HCEC 1CT (cell line): ENCODE data around the gene F12.

Experiments used
- DNase-seq: peaks from one replicate; pipeline ENCODE4 v3.0.0-alpha.2; 2017

The F12 gene

DNA sequence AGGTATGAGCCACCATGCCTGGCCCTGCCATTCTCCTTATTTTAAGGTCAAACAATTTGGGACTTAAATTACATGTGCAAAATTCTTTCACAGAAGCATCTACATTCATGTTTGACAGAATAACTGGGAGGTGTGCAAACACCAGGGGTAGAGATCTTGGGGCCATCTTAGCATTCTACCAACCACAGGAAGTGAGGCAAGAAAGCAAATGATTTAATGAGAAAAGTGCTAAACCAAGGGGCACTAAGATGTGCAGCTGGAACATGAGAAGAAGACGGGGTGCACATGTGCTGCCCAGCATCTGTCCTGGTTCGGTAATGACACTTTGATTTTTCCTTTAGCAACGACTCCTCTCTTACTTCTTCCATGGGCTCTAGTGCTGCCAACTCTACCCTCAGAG is 1.2 kb upstream of the F12 start:
- no peak for DNase-seq

DNA sequence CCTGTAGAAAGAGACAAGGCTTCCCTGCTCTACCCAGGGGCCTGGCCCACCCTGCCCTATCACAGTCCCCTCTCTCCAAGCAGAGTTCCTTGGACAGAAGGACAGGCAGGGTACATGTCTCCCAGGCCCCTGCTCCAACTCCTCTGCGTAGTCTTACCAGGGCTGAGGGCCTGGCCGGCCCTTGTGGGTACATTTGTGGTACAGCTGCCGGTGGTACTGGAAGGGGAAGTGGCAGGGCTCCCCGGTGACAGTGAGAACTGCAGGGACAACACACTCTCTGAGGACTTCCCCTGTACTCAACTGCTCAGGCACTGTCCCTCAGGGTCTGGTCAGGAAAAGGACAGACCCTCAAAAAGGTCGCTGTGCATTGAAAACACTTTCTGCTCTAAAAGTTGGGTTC is 3.6 kb downstream of the F12 start:
- DNase-seq = no peak

GRCh38 chr5:177405312-177405711 is 4.1 kb downstream of the F12 start:
- no peak for DNase-seq

- DNase-seq = no peak
These were observed 4.7 kb downstream of the F12 start for GRCh38 chr5:177404641-177405179.

DNA sequence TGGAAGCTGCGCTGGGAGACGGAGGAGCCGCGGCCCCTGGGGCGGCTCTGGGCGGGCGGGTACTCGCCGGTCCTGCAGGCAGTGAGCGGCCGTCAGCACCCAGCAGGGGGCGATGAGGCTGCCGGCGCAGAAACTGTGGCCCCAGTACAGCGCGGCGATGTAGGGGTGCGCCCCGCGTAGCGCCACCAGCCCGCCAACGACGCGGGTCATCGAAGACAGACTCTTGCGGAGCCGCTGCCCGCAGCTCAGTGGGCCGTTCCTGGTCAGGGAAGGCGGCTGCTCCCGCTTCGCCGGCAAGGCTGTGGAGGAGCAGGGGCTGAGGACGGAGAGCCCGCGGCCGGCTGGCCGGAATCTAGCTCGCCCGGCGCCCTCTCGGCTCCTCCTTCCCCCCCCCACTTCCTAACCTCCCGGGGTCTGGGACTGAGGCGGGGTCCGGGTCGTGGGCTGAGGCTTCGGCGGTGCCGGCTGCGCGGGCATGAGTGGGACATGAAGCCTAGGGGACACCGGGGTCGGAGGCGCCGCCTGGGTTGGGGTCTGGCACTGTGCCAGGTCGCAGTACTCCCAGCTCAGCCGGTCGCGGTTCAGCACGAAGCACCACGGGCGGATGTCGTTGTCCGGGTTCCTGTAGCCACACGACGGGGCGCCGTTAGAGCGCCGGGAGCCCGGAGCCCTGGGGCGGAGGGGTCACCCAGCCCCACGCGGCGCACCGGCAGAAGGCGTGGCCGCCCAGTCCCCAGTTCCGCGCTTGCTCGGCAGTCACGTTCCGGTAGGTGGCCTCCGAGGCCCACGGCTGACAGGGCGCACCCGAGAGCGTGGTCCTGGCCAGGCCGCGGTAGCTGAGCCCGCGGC is 5.3 kb downstream of the F12 start:
- DNase-seq = peak; percentile 75

DNA sequence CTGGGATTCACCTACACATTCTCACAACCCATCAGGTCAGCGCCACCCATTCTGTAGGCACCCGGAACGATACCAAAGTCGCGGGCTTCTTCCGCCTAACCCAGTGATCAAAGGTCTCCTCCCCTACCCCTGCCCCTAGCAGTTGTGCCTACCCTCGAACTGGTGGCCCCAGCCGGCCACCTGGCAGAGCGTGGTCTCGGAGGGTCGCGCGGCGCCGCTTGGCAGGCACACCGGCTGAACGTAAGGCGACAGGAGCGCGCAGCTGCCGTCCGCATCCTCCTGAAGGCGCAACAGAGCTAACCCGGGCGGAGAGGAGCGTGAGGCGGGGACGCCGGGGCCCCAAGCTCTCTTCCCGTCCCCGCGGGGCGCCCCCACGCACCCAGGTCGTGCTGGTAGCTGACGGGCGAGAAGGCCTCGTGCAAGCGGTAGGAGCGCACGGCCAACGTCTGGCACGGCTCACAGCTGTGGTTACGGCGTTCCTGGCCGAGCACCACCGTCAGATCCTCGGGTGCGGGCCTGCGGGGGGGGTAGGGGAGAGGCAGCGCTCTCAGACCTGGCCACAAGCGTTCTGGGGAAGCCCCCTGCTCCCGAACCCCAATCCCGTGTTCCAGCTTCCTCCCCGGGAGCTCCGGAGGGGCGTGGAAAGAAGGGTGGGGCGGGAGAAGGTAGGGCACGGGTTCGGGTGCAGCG is 6.1 kb downstream of the F12 start:
- DNase-seq = no peak

DNA sequence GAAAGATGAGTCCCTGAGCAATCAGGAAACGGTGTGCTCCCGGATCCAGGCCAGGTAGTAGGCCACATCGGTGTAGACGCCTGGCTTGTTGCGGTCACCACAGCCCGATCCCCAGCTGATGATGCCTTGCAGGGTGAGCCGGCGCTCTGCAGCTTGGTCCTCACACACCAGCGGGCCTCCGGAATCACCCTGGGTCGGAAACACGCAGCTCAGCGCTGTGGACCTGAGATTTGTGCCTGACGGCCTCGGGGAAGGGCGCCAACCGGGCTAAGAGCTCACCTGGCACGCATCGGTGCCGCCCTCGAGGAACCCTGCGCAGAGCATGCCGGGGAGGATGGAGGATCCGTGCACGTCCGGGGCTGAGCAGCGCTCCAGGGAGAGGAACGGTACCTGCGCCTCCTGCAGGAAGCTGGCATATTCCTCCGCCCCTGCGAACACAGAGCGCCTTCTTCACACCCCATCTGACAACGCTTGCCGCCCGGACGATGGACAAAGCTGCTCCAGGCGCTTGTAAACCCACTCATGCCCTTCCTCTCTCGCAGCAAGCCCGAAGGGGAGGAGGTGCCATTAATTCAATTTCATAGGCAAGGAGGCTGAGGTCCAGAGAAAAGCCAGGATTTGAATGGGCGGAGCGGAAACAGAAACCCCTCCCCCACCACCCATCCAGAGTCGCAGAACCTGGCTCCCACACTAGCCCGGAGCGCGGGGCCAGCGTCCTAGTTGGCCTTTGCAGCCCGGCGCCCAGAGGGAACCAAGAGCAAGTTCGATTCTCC is 6.9 kb downstream of the F12 start:
- peak; percentile 38 for DNase-seq

DNA sequence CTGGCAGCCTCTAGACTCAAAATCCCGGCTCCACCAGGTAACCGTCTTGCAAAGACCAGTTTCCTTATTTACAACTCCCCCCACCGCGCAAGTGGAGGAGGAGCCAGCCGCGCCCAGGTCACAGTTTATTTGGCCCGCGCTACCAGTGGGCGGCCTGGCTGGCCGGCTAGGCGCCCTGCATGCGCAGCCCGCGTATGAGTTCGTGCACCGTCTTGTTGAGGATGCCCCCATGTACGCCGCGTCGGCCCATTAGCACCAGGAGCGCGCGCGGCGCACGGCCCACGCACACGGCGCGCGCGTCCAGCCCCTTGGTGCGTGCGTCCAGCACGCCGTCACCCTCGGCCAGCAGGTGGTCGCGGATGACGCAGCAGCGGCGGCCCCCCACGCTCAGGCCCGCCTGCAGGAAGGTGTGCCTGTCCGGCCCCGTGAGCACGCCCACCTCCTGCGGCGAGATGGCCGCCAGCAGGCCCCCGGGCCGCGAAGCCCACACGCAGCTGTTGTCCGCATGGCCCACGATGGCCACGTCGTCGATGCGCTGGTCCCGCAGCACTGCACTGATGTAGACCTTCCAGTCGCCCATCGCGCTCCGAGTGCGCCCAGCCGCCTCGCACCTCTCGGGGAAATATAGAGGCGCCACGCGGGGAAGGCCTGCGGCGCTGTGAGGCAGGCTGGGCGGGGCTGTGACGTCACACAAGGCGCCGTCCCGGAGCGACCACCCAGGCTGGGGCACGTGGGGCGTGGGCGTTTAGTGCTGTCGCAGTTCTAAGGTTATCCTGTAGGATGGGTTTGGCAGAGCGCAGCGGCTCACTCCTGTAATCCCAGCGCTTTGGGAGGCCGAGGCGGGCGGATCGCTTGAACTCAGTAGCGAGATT is 9.1 kb downstream of the F12 start, which contains the start of gene PFN3:
PFN3 (minus strand) TSS at position 665 of the 872 bp plus-strand sequence; CDS start at position 580, 85 bp downstream.
- DNase-seq = no peak

- DNase-seq = no peak
These were observed 11.4 kb downstream of the F12 start for GRCh38 chr5:177397875-177398390.

DNA sequence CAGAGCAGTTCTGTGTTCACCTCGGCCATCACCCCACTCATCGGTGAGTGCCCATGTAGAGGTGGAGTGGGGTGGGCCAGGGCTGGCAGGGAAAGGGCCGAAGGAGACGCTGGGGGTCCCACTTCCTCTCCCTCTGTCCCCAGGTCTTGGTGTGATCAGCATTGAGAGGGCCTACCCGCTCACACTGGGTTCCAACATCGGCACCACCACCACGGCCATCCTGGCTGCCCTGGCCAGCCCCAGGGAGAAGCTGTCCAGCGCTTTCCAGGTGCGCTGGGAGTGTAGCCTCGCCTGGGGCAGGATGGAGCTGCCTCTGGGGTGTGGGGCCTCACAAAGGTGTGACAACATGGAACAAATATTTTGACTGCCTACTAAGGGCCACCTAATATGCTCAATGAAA is 12.6 kb downstream of the F12 start:
- DNase-seq = no peak

DNA sequence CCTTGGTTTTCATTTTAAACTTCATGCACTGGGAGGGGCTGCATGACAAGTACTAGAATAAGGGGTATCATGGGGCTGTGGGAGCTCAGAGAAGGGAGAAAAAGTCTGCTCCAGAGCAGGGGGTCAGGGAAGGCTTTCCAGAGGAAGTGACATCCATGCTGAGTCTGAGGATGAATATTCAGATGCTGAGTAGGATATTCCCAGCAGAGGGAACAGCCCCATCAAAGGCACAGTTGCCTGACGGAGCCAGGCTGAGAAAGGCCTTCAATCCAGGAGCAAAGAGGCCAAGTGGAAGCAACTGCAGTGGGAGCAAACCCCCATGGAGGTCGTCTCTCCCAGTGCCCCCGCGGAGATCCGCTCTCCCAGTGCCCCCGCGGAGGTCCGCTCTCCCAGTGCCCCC is 13.3 kb downstream of the F12 start:
- no peak for DNase-seq

- DNase-seq = no peak
These were observed 15.4 kb downstream of the F12 start for GRCh38 chr5:177393990-177394389.

DNA sequence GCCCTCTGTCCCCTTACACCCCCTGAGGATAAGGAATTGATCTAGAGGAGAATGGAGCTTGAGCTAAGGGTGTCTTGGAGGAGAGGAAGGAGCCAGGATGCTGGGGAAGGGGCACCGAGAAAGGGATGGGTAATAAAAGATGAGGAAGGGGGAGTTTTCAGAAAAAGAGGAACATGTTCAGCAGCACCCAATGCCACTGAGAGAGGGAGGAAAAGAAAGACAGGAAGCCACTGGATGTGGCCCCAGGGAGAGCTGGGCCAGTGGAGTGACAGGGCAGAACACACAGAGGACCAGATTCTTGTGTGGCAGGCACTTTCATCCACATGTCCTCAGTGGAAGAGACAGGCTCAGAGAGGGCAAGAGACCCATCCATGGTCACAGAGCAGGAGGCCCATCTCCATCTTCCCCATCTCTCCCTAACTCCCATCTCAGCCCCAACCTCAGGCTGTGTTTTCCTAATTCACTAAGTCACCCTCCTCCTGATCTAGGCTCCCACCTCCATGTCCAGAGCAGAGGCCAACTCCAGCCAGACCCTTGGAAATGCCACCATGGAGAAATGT is 16.1 kb downstream of the F12 start:
- DNase-seq = no peak

DNA sequence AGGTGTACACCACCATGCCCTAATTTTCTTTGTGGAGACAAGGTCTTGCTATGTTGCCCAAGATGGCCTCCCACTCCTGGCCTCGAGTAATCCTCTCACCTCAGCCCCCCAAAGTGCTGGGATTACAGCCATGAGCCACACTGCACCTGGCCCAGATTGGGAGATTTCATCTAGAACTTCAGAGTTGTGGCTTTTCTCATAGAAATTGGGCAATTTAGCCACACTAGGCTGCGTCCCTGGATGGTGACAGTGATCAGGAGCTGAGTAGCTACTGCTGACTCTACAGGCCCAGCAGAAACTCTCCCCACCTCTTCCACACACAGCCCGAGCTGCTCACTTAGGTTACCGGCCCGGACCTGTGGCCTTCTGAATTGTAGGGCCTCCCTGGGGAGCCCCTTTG is 16.6 kb downstream of the F12 start:
- no peak for DNase-seq

GRCh38 chr5:177390363-177391300 is 18.7 kb downstream of the F12 start:
- DNase-seq = peak; percentile 73

- peak; percentile 89 for DNase-seq
These were observed 19.9 kb downstream of the F12 start for GRCh38 chr5:177389241-177390169.

GRCh38 chr5:177388521-177389052 is 20.8 kb downstream of the F12 start:
- DNase-seq = no peak

GRCh38 chr5:177387405-177387804 is 22.0 kb downstream of the F12 start:
- no peak for DNase-seq

GRCh38 chr5:177386542-177386941 is 22.8 kb downstream of the F12 start:
- no peak for DNase-seq
